GM04503 (cell line): ENCODE results near the gene KRT83.
"Not testable (repeated sequence)": the region's sequence is repeated elsewhere in the genome, so short reads cannot be mapped to it uniquely, and the experiment has no call there.

Source experiments
- DNase-seq: peaks from one replicate; pipeline ENCODE4 v3.0.0-alpha.2; 2012; ENCODE audit warnings: low read depth

The KRT83 gene

DNA sequence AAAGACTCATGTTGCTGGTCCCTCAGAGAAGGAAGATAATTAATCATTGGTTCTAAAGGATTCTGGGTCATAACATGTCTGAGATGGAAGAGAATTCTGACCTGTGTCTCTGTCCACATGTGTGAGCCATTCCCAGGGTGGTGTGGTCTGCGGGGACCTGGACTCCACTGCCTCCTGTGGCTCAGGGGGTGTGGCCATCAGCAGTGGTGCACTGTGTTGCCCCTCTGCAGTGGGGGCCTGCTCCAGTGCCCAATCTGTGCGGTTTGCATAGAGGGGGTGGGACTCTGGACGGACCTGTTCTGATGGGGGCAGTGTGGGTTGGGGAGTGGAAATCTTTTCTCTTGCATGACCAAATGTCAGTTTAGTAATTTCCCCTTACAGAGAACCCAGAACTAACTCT, 32.6 kb upstream of the KRT83 start:
- no peak for DNase-seq

DNA sequence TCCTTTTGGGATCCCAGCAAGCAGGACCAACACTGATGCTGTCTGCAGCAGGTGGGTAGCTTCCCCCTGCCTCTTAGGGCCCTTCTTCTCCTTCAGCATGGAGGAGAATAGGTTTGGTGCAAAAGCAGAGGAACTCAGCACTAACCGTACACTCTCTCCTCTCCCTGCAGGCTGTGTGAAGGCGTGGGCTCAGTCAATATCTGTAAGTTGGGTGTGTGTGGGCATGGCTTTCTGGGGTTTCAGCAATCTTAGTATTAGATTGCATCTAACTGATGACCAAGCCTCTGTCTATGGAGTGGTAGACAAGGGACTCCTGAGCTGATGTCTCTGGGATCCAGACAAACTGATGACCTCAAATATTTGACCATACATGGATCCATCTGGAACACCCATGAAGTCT, 31.8 kb upstream of the KRT83 start:
- no peak for DNase-seq

DNA sequence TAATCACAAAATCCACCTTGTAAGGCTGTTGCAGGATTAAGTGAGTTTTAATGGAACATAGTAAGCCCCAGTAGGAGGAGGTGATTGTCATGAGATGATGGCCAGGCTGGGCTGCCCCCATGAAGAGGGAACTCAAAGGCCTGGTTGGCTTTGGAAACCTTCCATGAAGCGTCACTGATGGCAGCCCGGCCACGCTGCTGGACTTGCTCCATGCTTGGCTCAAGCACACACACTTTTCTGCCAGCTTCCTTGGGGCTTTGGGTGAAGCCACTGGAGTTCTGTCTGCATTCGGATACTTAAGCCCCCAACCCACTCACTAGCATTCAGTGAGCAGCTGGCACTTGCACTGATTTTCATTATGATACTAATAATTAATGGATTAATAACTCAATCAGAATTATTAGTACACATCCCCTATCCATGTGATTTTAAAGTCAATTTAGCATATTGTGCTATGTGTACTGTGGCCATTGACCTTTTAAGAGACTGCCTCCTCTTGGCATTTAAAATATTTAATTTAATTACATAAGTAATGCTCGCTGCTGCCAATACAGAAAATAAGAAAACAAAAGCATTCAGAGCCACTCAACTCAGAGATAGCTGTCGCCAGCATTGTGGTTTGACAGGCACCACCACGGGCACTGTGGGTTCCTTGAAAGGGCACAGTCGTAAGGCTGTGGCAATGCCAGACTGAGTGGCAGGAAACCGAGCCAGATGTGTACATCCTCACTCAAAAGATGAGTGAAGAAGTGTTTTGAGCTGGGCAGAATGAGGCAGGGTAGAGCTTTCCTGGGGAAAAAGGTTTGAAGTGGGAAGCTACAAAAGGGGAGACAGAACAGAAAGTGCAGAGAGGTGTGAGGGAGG, 30.2 kb upstream of the KRT83 start:
- no peak for DNase-seq

- no peak for DNase-seq
Measured at GRCh38 chr12:52350786-52351185, 29.6 kb upstream of the KRT83 start.

DNA sequence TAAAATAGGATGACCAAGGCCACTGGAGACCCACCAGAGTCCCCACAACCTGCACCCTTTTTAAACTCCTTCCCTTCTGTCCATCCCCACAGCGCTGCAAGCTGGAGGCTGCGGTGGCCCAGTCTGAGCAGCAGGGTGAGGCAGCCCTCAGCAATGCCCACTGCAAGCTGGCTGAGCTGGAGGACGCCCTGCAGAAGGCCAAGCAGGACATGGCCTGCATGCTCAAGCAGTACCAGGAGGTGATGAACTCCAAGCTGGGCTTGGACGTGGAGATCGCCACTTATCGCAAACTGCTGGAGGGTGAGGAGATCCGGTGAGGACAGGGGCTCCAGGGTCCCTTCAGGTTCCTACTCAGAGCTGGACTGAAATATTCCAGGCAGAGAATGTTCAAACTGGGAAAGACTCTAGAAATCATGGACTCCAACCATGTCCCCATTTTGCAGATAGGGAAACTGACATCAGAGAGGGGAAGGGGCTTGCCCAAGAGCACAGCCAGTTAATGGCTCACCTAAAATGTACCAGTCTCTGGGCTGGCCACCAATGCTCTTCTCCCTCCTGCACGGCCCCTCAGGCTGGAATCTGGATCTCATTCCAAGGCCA, 28.9 kb upstream of the KRT83 start:
- DNase-seq, result no peak

GRCh38 chr12:52349196-52349595, 28.0 kb upstream of the KRT83 start:
- DNase-seq, result no peak

GRCh38 chr12:52347551-52348510, 26.6 kb upstream of the KRT83 start:
- no peak for DNase-seq

GRCh38 chr12:52347016-52347415, 25.8 kb upstream of the KRT83 start:
- no peak for DNase-seq

GRCh38 chr12:52346593-52346992, 25.4 kb upstream of the KRT83 start:
- DNase-seq, result no peak

- DNase-seq, result not testable (repeated sequence)
Measured at GRCh38 chr12:52345041-52345440, 23.8 kb upstream of the KRT83 start.

GRCh38 chr12:52344111-52344510, 22.9 kb upstream of the KRT83 start:
- no peak for DNase-seq

GRCh38 chr12:52343550-52343949, 22.4 kb upstream of the KRT83 start:
- DNase-seq, result no peak

DNA sequence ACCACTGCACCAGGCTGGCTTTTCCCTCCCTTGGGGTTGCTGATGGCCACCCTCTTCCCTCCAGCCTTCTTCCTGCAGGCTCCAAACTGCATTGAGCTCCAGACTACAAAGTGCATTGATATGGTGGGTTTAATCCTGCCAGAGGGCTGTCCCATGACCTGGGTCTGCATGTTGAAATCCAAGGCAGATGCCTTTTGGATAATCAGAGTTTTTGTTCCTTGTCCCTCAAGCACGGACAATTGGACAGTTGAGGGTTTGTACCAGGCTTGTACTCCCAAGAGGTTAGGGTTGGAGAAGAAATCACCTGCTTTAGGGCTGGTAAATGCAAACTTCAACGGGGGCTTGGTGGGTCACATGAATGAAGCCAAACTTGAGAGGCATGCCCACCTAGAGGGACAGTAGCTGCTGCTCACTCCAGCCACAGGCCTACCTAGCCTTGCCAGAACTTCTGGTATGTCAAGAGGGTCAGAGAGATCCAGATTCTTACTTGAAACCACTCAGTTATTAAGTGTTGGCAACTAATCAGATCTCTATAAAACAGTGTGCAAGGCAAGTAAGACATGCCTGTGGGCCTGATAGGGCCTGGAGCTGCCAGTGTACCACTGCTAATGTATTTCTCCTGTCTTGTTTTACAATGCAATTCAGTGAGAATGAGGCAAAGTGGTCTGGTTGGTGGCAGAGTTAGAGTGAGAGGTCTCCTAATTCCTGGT, 21.7 kb upstream of the KRT83 start:
- no peak for DNase-seq

DNA sequence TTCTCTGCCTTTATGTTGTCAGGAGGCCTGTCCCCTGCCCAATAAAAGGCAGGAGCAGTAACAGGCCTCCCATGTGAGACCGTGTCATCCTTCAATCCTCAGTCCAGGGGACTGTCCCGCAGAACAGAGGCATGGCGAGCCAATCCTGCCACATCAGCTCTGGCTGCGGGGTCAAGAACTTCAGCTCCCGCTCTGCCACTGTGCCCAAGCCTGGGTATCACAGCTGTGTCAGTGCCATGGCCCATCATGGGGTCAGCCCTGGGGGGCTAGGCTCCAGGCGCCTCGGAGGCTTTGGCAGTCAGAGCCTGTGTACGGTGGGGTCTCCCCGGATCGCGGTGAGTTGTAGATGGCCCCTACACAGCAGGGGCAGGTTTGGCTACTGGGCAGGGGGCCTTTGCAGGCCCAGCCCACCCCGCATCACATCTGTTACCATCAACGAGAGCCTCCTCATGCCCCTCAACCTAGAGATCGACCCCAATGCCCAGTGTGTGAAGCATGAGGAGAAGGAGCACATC, 19.9 kb upstream of the KRT83 start:
- DNase-seq, result no peak

DNA sequence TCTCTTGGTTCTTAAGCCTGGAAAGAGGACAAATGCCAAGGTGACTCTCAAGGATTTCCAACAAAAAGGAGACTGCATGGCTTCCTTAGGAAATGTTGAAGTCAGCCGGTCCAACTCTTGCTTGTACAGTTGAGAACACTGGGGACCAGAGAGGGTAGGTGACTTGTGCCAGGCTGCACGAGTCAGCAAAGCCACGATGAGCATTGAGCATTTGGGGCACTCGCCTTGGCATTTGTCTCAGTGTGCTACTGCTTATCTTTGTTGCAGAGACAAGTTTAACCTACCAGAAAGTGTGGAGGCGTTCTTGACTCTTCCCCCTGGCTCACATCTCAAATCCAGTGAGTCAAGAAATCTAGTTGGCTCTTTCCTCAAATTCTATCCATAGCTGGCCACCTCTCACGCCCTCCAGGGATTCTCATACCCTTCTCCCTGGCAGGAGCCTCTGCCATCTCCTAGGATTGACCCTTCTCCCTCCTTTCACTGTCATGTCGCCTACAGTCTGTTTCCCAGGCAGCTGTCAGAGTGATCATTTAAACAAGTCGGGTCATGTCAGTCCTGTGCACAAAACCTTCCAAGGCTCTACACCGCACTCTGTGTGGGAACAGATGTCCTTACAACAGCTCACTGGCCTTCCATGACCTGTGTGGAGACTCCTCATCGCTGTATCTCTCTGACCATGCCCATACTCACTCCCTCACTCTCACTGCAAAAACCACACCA, 17.2 kb upstream of the KRT83 start:
- no peak for DNase-seq

- no peak for DNase-seq
Measured at GRCh38 chr12:52337054-52337453, 15.9 kb upstream of the KRT83 start.

- no peak for DNase-seq
Measured at GRCh38 chr12:52336641-52337040, 15.4 kb upstream of the KRT83 start.

DNA sequence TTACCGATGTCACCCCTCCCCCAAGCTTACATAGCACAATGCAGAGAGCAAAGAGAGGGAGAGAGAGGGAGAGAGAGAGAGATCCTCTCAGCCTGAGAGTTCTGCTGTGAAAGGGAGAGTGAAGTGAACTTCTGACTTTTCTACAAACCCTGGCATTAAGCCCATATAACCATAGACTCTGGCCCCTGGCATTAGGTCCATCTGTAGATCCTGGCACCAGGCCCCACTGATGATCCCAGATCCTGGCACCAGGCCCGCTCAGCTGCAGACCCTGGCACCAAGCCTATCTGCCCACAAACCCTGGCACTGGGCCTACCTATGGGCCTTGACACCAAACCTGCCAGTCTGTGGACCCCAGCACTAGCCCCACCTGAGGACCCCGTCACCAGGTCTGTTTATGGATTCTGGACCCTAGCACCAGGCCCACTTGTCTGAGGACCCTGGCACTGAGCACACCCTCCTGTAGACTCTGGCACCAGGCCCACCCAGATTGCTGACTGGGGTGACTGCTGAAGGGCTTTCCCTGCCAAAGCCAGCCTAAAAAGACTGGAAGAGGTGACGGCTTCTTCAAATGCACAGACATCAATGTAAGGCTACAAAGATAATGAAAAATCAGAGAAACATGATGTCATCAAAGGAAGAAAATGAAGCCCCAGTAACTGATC, 14.5 kb upstream of the KRT83 start:
- DNase-seq, result no peak

DNA sequence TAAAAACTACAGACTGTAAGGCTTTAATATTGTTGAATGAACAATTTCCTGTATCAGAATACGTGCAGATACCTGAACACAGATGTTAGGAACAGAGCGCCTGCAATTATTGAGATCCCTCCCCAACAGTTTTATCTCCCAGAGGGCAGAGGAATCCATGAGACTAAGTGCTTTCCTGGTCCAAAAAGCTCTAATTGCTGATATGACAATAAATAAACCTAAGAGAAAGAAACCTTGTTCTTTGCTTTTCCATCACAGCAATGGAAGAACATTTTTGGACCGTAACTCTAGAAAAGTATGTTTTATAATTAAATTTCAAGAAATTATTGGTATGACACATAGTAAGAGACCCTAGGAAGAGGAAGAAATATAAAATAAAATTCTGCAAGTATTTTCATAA, 13.0 kb upstream of the KRT83 start:
- no peak for DNase-seq

GRCh38 chr12:52333321-52333720, 12.1 kb upstream of the KRT83 start:
- DNase-seq, result no peak

DNA sequence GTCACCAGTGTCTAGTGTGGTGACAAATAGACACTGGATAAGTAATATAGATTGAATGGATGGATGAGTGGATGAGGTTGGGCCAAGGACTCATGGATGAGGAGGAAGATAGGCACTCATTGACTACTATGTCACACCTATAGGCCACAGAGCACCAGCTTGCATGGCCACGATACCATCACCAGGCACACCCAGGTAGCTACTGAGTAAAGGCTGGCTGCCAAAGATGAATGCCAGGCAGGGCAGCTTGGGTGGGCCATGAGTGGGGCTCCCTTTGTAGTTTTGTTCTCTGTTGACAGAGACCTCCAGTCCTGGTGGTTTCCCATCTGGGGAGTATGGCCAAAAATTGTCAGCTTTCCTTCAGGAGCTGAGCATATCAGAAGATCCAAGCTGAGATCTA, 11.2 kb upstream of the KRT83 start:
- no peak for DNase-seq
